Glutamatergic neuron (in vitro differentiated cells): ENCODE data around the gene KCNJ5. TPM values are rescaled to one million over a fixed set of nuclear protein-coding genes. Genes with fewer than 3 reads are reported as not detected.

Experiments used
- DNase-seq: peaks from one replicate; pipeline ENCODE4 v3.0.0; 2022
- H3K27ac Mint-ChIP-seq: one replicate; pipeline ENCODE4 v1.8.0; 2020; ENCODE audit warnings: mild to moderate bottlenecking, mixed read lengths, inconsistent platforms; ENCODE audit not compliant: unreplicated experiment
- H3K27me3 Mint-ChIP-seq: one replicate; pipeline ENCODE4 v1.8.0; 2020; ENCODE audit warnings: mild to moderate bottlenecking, moderate library complexity, mixed read lengths, inconsistent platforms; ENCODE audit not compliant: unreplicated experiment
- H3K36me3 Mint-ChIP-seq: one replicate; pipeline ENCODE4 v1.8.0; 2020; ENCODE audit warnings: mild to moderate bottlenecking, mixed read lengths, inconsistent platforms; ENCODE audit not compliant: unreplicated experiment
- H3K4me1 Mint-ChIP-seq: one replicate; pipeline ENCODE4 v1.8.0; 2020; ENCODE audit warnings: mild to moderate bottlenecking, low read depth, mixed read lengths, inconsistent platforms; ENCODE audit not compliant: unreplicated experiment
- H3K4me3 Mint-ChIP-seq: one replicate; pipeline ENCODE4 v1.8.0; 2020; ENCODE audit warnings: mild to moderate bottlenecking, mixed read lengths, inconsistent platforms; ENCODE audit not compliant: unreplicated experiment
- H3K9me3 Mint-ChIP-seq: one replicate; pipeline ENCODE4 v1.8.0; 2020; ENCODE audit warnings: mild to moderate bottlenecking, moderate library complexity, mixed read lengths, inconsistent platforms; ENCODE audit not compliant: unreplicated experiment
- total RNA-seq: library from RNA; stranded (reverse); fragmentation: NEBNext Ultra II Directional; extraction: Animal tissue kit (Norgen Biotek cat#: 25700); gene quantifications from one replicate; pipeline ENCODE4 v1.2.1, GENCODE V29; 2021; ENCODE audit not compliant: unreplicated experiment
- TF ChIP-seq, protein P1 (sequence below): fragments of 200-600 bp; sonication (generic); IDR thresholded peaks from one replicate; pipeline ENCODE4 v1.5.0; 2021; ENCODE audit not compliant: partially characterized antibody, unreplicated experiment

Gene KCNJ5
- total RNA-seq, 1 donor from 2014 or later = 0.34 TPM

DNA sequence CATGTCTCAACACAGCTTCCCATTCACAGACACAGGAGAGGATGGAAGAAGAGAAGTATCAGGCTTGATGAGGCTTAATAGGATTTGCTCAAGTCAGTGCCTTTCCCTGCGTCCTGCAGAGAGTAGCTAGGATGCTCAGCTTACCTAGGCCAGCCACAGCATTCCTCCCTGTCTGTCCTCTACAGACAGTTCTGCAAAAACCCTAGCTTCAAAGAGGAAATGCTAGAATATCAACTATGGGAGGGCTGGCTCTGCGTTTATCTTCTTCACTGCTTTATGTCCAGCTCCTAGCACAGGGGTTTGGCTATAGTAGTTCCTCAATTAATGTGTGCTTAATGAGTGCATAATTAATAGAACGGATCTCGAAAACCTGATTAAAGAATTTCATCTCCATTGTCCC lies 16.4 kb downstream of the KCNJ5 start:
- TF ChIP-seq, protein P1, sequence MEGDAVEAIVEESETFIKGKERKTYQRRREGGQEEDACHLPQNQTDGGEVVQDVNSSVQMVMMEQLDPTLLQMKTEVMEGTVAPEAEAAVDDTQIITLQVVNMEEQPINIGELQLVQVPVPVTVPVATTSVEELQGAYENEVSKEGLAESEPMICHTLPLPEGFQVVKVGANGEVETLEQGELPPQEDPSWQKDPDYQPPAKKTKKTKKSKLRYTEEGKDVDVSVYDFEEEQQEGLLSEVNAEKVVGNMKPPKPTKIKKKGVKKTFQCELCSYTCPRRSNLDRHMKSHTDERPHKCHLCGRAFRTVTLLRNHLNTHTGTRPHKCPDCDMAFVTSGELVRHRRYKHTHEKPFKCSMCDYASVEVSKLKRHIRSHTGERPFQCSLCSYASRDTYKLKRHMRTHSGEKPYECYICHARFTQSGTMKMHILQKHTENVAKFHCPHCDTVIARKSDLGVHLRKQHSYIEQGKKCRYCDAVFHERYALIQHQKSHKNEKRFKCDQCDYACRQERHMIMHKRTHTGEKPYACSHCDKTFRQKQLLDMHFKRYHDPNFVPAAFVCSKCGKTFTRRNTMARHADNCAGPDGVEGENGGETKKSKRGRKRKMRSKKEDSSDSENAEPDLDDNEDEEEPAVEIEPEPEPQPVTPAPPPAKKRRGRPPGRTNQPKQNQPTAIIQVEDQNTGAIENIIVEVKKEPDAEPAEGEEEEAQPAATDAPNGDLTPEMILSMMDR = no peak
- H3K36me3 Mint-ChIP-seq = peaks cover 6% of the 10 kb centered on the region
- no peak for DNase-seq
- H3K4me1 Mint-ChIP-seq = peaks cover 16% of the 10 kb centered on the region
- peaks cover 15% of the 10 kb centered on the region for H3K27me3 Mint-ChIP-seq
- H3K9me3 Mint-ChIP-seq = peaks cover 7% of the 10 kb centered on the region
- H3K4me3 Mint-ChIP-seq = peak overlapping the region; percentile 13
- H3K27ac Mint-ChIP-seq = no peak overlapping the region

DNA sequence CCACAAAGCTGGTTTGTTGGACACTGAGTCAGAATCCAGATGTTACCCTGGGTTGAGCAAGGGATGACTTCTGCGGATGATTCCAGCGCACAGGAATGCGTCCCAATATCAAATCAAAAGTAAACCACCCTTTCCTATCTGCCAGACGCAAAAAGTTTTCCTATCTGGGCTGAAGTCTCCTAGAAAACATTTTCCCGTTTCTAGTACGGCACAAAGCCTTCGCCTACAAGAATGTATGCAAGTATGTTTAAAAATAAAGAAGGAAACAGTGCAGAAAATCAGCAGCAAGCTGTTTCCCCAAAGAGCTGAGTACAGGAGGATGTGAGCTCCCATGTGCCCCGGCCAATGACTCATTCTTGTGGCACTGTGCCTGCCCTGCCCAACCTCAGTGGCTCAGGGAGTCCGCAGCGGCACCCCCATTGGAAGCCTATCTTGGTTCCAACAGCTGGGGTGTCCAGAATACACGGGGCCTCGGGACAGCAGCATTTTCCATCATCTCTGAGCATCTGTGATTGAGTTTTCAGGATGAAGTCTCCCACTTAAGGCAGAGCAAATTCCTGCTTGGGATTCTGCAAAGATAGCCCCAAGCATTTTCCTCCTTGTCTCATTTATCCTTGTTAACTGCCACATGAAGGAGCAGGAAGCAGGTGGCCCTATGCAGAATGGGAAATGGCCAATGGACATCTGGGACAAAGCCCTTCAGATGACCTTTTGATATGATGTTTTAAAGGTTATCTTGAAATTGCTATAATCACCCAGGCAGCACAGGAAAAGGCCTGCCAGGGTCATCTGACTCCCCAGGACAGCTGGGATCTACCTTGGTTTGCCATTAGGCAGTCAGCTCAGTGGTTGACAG lies 17.5 kb downstream of the KCNJ5 start:
- no peak overlapping the region for H3K27ac Mint-ChIP-seq
- H3K36me3 Mint-ChIP-seq = peaks cover 6% of the 10 kb centered on the region
- peaks cover 13% of the 10 kb centered on the region for H3K27me3 Mint-ChIP-seq
- H3K9me3 Mint-ChIP-seq = peaks cover 5% of the 10 kb centered on the region
- H3K4me1 Mint-ChIP-seq = peaks cover 15% of the 10 kb centered on the region
- no peak for DNase-seq
- TF ChIP-seq, protein P1 = no peak
- H3K4me3 Mint-ChIP-seq = no peak overlapping the region

DNA sequence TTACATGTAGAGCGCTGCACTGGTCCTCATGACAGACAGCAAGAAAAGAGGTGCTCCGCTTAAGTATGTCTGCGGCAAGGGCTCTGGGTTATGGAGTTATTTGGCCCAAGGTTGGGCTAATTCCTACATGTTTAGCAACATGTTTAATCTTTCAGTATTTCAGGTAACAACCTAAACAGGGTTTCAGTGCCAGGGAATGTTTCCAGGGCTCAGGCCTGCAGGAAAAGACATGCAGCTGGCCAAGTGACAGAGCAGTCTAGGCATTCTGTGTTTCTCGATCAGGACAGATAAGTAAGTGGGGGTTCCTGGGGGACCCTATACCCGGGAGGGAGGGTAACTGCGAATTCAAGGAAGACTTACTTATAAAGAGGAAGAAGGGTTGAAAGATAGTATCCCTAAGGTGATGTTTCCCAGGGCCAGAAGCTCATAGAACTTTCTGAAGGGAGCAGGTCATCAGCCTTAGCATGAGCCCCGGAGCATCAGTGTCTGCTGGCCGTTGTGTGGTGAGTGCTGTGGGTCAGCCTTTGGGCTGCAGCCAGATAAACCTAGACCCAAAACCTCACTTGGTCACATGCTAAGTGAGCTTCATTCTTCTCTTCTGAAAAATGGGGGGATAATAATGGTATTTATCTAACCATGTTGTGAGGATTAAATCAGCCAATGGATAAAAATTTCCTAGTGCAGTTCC lies 18.4 kb downstream of the KCNJ5 start:
- Mint-ChIP-seq H3K27ac (no peak overlapping the region), H3K36me3 (peaks cover 6% of the 10 kb centered on the region), H3K4me1 (peaks cover 10% of the 10 kb centered on the region), H3K4me3 (no peak overlapping the region), H3K9me3 (peaks cover 9% of the 10 kb centered on the region), H3K27me3 (peaks cover 11% of the 10 kb centered on the region)
- TF ChIP-seq, protein P1 = no peak
- no peak for DNase-seq

DNA sequence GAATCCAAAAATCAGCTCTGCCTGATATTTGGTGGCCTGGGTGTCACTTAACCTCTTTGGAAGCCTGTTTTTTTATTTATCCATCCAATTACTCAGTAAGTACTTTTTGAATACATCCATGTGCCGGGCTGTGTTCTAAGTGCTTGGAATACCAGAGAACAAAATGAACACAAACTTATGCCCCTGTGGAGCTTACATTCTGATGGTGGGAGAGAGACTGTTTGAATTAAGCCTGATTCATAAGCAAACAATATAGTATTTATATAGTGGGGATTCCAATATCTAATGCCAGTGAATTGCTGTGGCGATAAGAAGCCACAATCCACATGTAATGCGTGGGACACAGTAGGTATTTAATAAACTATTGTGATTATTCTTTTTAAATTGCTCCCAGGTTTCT lies 19.4 kb downstream of the KCNJ5 start:
- no peak for DNase-seq
- peaks cover 13% of the 10 kb centered on the region for H3K27me3 Mint-ChIP-seq
- TF ChIP-seq, protein P1 = no peak
- no peak overlapping the region for H3K27ac Mint-ChIP-seq
- peaks cover 13% of the 10 kb centered on the region for H3K9me3 Mint-ChIP-seq
- peaks cover 19% of the 10 kb centered on the region for H3K4me1 Mint-ChIP-seq
- no peak overlapping the region for H3K4me3 Mint-ChIP-seq
- peaks cover 11% of the 10 kb centered on the region for H3K36me3 Mint-ChIP-seq

DNA sequence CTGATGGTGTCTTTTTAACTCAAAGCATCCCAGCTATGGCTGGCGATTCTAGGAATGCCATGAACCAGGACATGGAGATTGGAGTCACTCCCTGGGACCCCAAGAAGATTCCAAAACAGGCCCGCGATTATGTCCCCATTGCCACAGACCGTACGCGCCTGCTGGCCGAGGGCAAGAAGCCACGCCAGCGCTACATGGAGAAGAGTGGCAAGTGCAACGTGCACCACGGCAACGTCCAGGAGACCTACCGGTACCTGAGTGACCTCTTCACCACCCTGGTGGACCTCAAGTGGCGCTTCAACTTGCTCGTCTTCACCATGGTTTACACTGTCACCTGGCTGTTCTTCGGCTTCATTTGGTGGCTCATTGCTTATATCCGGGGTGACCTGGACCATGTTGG lies 20.1 kb downstream of the KCNJ5 start:
- Mint-ChIP-seq H3K9me3 (peaks cover 18% of the 10 kb centered on the region), H3K4me1 (peaks cover 23% of the 10 kb centered on the region), H3K4me3 (no peak overlapping the region), H3K27me3 (peaks cover 10% of the 10 kb centered on the region), H3K27ac (no peak overlapping the region), H3K36me3 (peaks cover 17% of the 10 kb centered on the region)
- DNase-seq = no peak
- TF ChIP-seq, protein P1 = no peak
